ENCODE measurements around the gene HOXC4.

DNA sequence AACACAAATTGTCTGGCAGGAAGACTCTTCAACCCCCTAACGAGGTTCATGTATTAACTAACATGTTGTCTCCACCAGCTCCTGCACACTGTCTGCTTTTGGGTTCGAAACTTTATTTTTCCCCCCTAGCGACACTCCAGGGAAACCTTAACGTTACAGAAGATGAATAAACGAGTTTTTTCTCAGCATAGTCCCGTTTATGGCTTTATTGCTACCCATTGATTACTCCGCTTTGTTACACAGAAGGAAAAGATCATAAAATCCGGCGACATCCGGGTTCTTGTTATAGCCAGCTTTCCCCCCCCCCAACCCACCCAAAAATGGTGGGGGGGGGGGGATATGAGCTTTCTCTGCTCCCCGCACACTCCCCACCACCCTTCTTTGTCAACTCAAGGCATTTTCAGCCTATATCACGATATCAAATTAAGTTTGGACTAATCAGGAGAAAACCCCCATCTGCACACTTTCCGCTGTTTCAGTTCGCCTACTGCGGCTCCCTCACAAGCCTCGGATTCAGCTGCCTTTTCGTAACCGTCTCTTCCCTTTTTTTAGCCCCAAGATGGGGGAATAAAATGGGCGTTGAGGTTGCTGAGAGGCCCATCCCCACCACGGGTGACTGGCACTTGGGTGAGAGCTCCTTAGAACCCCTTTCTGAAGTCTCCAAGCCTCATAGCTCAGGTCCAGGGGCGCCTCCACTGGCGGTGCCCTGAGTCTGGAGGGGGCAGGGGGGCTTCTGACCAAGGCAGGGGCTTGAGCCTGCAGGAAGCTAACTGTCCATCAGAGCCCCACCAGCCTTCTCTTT is 26.8 kb upstream of the HOXC4 start:
- no peak for TF ChIP-seq POLR2A (IDR thresholded peaks at IDR 0.05)
- TF ChIP-seq, protein P1, sequence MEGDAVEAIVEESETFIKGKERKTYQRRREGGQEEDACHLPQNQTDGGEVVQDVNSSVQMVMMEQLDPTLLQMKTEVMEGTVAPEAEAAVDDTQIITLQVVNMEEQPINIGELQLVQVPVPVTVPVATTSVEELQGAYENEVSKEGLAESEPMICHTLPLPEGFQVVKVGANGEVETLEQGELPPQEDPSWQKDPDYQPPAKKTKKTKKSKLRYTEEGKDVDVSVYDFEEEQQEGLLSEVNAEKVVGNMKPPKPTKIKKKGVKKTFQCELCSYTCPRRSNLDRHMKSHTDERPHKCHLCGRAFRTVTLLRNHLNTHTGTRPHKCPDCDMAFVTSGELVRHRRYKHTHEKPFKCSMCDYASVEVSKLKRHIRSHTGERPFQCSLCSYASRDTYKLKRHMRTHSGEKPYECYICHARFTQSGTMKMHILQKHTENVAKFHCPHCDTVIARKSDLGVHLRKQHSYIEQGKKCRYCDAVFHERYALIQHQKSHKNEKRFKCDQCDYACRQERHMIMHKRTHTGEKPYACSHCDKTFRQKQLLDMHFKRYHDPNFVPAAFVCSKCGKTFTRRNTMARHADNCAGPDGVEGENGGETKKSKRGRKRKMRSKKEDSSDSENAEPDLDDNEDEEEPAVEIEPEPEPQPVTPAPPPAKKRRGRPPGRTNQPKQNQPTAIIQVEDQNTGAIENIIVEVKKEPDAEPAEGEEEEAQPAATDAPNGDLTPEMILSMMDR (IDR thresholded peaks at IDR 0.05), result no peak
